ENCODE data around the gene RGS9.
"Not testable (repeated sequence)": the region's sequence is repeated elsewhere in the genome, so short reads cannot be mapped to it uniquely, and the experiment has no call there.

The RGS9 gene

GRCh38 chr17:65158041-65158440 is 20.9 kb downstream of the RGS9 start:
- DNase-seq: no peak

- no peak for DNase-seq
These were observed 21.5 kb downstream of the RGS9 start for GRCh38 chr17:65158622-65159021.

GRCh38 chr17:65160516-65160915 is 23.3 kb downstream of the RGS9 start:
- DNase-seq: no peak

GRCh38 chr17:65163990-65164495 is 26.9 kb downstream of the RGS9 start:
- peak; percentile 57 for DNase-seq

- DNase-seq: no peak
These were observed 29.6 kb downstream of the RGS9 start for GRCh38 chr17:65166787-65167186.

- no peak for DNase-seq
These were observed 30.4 kb downstream of the RGS9 start for GRCh38 chr17:65167566-65167965.

- DNase-seq: no peak
These were observed 32.5 kb downstream of the RGS9 start for GRCh38 chr17:65169691-65170090.

GRCh38 chr17:65170839-65171238 is 33.7 kb downstream of the RGS9 start:
- no peak for DNase-seq

- peak; percentile 38 for DNase-seq
These were observed 34.6 kb downstream of the RGS9 start for GRCh38 chr17:65171752-65172151.

- DNase-seq: no peak
These were observed 35.4 kb downstream of the RGS9 start for GRCh38 chr17:65172496-65173136.

- DNase-seq: peak; percentile 23
These were observed 36.2 kb downstream of the RGS9 start for GRCh38 chr17:65173284-65173793.

- no peak for DNase-seq
These were observed 37.0 kb downstream of the RGS9 start for GRCh38 chr17:65173976-65174683.

- DNase-seq: no peak
These were observed 37.8 kb downstream of the RGS9 start for GRCh38 chr17:65174974-65175373.

- no peak for DNase-seq
These were observed 38.8 kb downstream of the RGS9 start for GRCh38 chr17:65175952-65176351.

GRCh38 chr17:65176646-65177409 is 39.7 kb downstream of the RGS9 start:
- no peak for DNase-seq

GRCh38 chr17:65177901-65178300 is 40.7 kb downstream of the RGS9 start:
- DNase-seq: no peak

GRCh38 chr17:65180276-65180675 is 43.1 kb downstream of the RGS9 start:
- DNase-seq: not testable (repeated sequence)

- not testable (repeated sequence) for DNase-seq
These were observed 43.6 kb downstream of the RGS9 start for GRCh38 chr17:65180752-65181236.

- DNase-seq: no peak
These were observed 44.3 kb downstream of the RGS9 start for GRCh38 chr17:65181237-65182061.

GRCh38 chr17:65182233-65182632 is 45.1 kb downstream of the RGS9 start:
- DNase-seq: no peak

GRCh38 chr17:65183736-65184135 is 46.6 kb downstream of the RGS9 start:
- DNase-seq: no peak

- no peak for DNase-seq
These were observed 47.2 kb downstream of the RGS9 start for GRCh38 chr17:65184235-65184959.
